Activated CD4-positive, alpha-beta T cell treated with anti-CD3 and anti-CD28 coated beads, Interleukin-2, amount 50 U/mL, for 48 hours (primary cell): Measurements from ENCODE around the gene INPP5K.
A peak's percentile ranks its signal among the peaks of the same experiment; 100 is the strongest.

Experiments
- DNase-seq, 2 experiments: peaks; one replicate each; pipeline ENCODE4 v3.0.0-alpha.2; 2020

The INPP5K gene

GRCh38 chr17:1484676-1485422 is 31.6 kb downstream of the INPP5K start:
- DNase-seq: peak; percentile 25 to 29

- no peak for DNase-seq
Observed at GRCh38 chr17:1484060-1484535, 32.3 kb downstream of the INPP5K start.

- DNase-seq: no peak
Observed at GRCh38 chr17:1482680-1483079, 33.7 kb downstream of the INPP5K start.

- DNase-seq: no peak
Observed at GRCh38 chr17:1481736-1482135, 34.7 kb downstream of the INPP5K start.

- no peak for DNase-seq
Observed at GRCh38 chr17:1480747-1481465, 35.5 kb downstream of the INPP5K start.

GRCh38 chr17:1478418-1478817 is 38.0 kb downstream of the INPP5K start:
- DNase-seq: no peak

GRCh38 chr17:1475321-1475854 is 41.0 kb downstream of the INPP5K start:
- DNase-seq: no peak

DNA sequence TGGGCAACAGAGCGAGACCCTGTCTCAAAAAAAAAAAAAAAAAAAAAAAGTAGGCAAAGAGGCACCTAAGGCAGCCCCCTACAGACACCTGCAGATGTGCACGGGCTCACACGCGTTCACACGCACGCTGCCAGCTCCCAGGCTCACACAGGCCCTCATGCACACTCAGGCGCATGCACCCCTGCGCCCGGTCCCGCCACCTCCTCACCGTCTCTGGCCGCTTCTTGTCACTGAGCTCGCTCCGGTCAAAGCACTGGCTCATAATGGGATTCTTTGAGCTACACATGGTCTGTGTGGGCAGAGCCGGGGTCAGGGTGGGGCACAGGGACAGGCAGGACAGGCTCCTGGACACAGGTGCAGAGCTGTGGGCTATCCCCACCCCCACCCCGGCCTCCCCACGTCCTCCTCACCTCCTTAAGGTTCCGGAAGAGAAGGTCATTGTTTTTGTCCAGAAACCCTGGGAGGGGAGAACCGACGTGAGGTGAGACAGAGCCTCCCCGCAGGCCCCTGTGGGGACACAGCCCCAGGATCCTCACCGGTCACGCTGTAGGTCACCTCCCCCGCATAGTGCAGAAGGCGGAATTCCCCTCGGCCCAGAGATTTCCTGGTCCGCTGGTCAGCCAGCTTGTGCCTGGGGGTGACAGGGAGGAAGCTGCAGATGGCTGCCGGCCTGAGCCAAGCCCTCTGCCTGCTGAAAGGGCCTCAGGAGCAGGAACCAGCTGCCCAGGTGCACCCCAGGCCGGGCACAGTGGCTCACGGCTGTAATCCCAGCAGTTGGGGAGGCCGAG is 41.8 kb downstream of the INPP5K start:
- no peak for DNase-seq

DNA sequence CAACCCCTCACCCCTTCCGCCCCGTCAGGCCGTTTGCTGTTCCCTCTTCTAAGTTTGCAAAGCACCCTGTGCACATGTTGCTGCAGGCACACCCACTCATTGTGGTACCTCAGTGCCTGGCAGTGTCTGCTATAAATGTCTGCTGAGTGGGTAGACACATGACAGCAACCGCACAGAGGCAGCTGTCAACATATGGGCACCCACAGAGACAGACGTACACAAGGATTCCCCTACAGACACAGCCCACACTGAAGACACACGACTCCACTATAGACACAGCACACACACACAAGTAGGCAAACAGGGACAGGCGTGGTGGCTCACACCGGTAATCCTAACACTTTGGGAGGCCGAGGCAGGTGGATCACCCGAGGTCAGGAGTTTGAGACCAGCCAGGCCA is 42.6 kb downstream of the INPP5K start:
- DNase-seq: no peak

DNA sequence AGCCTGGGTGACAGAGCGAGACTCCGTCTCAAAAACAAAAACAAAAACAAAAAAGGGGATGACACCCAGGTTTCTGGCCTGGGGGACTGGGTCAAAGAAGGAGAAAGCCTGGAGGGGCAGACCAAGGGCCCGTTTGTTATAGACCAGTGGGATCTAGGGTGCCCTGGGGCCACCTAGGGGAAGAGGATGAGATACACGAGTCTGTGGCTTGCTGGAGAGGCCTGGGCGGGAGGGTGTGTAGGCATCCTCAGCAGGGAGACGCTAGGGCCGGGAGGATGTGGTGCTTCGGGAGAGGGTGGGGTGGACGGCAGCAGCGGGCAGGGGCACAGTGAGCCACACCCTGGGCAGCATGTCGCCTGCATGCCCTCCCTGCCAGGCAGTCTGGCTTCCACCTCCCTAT is 43.2 kb downstream of the INPP5K start:
- DNase-seq: peak; percentile 19 to 34

GRCh38 chr17:1471911-1472821 is 44.2 kb downstream of the INPP5K start:
- DNase-seq: no peak

DNA sequence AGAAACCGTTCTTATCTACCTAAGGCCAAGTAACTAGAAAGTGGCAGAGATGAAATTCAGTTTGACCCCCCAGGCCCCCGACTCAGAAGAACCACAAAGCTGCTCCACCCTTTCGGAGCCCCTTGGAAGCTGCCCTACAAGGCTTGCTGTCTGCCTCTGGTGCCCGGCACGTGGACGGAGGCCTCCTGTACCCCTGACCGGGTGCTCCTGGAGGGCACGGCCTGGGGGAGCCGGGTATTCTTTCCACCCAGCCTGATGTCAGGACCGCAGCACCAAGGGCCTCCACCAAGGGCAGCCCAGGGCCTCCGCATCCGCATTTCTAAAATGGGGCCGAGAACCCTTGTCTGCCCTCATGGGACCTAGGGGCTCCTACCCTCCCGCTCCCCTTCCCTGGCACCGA is 44.9 kb downstream of the INPP5K start:
- DNase-seq: no peak

GRCh38 chr17:1470755-1471462 is 45.5 kb downstream of the INPP5K start:
- DNase-seq: no peak

- DNase-seq: no peak
Observed at GRCh38 chr17:1470071-1470754, 46.2 kb downstream of the INPP5K start.

DNA sequence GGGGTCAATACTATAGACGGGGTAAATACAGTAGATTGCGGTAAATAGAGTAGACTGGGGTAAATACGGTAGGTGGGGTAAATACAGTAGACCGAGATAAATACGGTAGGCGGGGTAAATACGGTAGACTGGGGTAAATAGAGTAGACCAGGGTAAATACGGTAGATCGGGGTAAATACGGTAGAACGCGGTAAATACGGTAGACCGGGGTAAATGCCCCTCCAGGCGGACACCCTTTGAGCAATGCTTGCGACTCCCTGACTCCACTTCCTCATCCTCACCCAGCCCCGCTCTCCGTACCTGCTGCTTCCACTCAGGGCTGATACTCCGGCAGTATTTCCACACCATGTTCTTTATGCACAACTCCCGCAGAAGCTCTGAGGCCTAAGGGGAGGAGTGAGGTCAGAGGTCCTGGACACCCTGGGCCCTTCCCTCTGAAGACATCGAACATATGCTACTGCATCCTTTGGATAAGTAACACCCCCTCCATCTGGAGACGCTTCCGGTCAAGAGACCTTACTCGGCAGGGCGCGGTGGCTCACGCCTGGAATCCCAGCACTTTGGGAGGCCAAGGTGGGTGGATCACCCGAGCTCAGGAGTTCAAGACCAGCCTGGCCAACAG is 47.1 kb downstream of the INPP5K start:
- DNase-seq: no peak

DNA sequence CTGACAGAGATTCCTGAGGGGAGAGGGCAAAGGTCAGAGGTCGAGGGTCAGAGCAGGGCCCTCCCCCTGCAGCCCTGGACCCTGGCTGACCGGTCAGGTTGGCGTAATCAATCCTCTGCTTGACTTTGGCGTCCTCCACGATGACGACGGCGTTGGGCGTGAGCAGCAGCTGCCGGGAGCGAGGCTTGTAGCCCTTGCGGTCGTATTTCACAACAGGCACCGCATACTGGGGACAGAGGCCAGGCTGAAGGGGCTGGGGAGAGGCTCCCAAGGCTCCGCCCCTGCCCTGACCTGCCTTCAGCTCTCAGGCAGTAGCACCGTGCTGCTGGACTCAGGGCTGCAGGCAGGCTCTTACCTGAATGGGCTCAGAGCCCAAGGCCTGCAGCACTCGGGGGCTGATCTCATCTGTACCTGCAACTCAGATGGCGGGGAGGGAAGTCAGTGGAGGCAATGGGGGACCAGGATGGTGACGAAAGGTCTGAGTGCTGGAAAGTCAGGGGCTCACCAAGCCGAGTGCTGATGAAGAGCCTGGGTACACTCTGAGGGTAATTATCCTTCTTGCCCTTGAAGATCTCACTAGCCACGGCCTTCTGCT is 48.4 kb downstream of the INPP5K start:
- no peak for DNase-seq

DNA sequence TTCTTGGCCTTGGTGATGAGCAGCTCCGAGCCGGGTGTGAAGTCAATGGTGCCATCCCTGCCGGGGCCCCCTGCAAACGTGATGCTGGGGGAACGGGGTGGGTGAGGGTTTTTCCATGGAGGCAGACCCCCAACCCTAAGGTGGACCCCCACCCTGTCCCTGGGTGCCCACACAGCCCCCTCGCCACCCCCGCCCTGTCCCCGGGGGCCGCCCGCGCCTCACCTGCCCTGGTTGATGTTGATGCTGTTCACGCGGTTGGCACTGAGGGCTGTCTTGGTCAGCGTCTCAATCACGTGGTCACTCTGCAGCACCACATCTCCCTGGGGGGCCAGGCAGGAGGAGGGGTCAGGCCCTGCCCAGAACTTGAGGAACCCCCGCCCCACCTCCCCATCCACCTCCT is 49.2 kb downstream of the INPP5K start:
- no peak for DNase-seq

GRCh38 chr17:1464186-1464585 is 52.2 kb downstream of the INPP5K start:
- no peak for DNase-seq

DNA sequence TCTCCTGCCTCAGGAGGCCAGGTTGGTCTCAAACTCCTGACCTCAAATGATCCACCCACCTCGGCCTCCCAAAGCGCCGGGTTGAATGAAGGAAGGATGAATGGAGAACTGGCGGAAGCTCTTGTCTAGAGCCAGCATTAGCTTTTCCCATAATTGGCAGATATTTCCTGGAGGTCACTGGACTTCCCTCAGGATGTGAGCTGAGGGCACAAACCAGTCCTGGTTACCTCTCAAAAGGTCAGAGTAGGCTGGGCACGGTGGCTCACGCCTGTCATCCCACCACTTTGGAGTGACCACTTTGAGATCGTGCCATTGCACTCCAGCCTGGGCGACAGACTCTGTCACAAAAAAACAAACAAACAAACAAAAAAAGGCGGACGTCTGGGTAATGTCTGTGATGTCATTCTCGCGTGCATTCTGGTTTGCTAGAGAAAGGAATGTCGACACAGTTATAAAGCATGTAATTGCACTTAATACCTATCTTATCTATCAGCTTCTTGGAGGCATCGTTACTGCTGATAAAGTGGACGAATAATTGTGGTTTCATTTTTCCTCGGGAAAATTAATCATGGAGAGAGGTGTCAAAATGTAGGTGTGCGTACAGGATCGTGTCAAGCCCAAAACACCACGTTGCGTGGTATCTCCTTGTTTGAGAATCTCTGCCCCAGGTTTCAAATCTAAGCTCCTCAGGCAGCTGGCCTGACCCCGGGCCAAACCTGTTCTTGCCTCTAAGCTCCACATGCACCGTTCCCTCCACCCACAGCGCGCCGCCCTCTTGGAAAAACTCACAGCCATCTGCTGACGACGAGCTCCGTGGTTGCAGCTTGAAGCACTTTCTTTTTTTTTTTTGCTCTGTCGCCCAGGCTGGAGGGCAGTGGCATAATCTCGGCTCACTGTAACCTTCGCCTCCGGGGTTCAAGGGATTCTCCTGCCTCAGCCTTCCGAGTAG is 54.0 kb downstream of the INPP5K start:
- peak; percentile 14 to 24 for DNase-seq
